Activated T-cell treated with anti-CD3 and anti-CD28 coated beads for 48 hours (primary cell): Measurements from ENCODE around the gene BTBD16.
A peak's percentile ranks its signal among the peaks of the same experiment; 100 is the strongest.

Source experiments
- DNase-seq: peaks from one replicate; pipeline ENCODE4 v3.0.0-alpha.2; 2020; ENCODE audit warnings: low read depth

BTBD16 gene

DNA sequence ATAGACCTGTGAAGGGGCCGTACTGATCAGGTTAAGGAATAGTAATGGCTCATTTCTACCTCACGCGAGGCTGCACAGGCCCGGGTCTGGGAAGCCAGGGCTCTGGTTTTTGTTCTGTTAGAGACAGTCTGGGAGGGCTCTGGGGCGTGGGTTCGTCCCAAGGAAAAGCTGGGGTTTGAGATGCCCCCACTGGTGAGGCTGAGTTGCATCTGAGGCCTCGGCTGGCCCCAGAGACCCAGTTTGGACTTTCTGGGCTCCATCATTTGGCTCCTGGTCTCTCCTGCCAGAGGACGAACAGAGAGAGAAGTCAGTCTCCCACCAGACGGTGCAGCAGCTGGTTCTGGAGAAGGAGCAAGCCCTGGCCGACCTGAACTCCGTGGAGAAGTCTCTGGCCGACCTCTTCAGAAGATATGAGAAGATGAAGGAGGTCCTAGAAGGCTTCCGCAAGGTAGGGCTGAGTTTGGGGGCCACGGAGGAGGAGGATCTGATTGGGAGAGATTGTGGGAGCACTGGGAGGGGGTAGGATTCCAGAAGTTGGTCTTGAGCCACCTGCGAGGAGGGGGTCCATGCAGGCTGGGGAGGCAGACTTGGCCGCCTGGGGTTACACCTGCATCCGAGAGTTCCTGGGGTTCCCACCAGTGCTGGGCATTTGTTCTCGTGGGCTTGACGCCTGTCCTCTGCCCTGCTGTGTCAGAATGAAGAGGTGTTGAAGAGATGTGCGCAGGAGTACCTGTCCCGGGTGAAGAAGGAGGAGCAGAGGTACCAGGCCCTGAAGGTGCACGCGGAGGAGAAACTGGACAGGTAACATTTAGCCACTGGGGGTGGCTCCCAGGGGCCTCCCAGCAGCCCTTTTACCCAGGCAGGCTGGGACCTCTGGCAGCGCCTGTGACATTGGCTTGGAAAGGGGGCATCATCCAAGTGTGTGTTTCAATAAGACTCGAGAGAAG is 22.5 kb upstream of the BTBD16 start:
- DNase-seq, result no peak

DNA sequence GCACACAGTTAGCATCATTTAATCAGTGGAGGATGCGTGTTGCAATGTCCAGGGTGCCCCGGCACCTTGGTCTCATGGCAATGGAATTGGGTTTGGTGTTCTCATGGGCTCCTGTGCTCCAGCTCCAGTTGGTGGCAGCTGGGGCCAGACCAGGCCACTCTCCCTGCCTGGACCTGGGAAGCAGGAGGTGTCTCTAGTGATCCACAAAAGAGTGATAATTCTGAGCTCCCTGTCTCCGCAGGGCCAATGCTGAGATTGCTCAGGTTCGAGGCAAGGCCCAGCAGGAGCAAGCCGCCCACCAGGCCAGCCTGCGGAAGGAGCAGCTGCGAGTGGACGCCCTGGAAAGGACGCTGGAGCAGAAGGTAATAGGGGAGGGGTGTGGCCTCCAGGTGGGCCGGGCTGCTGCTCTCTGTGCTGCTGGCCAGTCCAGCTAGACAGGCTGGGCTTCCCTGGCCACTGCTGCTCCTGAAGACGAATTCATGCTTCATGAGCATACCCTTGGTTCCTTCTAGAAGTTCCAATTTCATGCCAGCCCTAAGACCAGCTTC is 21.7 kb upstream of the BTBD16 start:
- DNase-seq, result no peak

GRCh38 chr10:122249991-122250750 is 20.9 kb upstream of the BTBD16 start:
- no peak for DNase-seq

DNA sequence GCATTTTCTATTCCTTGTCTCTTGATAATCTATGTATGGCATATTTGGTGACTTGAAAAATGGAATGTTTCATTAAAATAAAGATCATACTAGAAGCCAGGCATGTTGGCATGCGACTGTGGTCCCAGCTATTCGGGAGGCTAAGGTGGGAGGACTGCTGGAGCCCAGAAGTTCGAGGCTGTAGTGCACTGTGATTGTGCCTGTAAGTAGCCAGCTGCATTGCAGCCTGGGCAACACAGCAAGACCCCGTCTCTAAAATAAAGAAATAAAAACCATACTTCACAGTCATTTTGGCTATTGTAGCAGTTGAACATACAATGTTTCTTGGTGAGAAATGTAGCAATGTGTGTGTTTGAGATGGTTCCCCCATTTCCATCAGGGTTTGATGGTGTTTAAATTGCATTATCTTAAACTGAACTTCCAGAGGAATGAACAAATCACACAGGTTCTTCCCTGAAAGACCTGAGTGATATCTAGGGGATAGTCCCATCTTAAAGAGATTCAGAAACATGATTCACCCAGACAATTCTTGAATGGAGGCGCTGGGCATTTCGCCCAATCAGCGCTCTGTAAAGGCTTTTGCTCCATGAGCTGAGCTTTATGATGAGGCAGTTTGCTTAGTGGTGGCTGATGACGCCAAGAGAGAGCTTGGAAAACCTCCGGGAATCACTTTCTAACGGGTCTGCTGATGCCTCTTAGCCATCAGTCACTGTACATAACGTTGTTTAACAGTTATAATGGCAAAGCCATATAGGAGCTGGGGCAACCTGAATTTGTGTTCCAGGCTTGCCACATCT is 19.4 kb upstream of the BTBD16 start:
- no peak for DNase-seq

DNA sequence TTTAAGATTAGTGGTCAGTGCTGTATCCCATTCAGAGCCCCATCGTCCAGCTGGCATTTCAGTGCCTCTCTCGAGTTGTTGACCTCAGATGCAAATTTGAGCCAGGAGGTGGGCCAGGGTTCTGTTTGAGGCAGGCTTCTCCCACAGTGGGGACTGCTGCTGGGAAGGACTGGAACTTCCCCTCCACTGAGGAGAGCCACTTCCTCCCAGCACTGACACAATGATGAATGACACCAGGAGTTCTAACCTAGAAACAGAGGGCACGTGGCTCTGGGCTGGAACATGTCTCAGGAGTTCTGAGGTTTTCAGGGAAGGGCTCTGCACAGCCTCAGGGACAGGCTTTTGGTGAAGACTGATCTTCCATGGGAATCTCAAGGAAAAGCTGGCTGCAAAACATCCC is 18.3 kb upstream of the BTBD16 start:
- DNase-seq, result no peak

- no peak for DNase-seq
These were observed 17.5 kb upstream of the BTBD16 start for GRCh38 chr10:122253605-122254004.

- no peak for DNase-seq
These were observed 16.3 kb upstream of the BTBD16 start for GRCh38 chr10:122254831-122255230.

DNA sequence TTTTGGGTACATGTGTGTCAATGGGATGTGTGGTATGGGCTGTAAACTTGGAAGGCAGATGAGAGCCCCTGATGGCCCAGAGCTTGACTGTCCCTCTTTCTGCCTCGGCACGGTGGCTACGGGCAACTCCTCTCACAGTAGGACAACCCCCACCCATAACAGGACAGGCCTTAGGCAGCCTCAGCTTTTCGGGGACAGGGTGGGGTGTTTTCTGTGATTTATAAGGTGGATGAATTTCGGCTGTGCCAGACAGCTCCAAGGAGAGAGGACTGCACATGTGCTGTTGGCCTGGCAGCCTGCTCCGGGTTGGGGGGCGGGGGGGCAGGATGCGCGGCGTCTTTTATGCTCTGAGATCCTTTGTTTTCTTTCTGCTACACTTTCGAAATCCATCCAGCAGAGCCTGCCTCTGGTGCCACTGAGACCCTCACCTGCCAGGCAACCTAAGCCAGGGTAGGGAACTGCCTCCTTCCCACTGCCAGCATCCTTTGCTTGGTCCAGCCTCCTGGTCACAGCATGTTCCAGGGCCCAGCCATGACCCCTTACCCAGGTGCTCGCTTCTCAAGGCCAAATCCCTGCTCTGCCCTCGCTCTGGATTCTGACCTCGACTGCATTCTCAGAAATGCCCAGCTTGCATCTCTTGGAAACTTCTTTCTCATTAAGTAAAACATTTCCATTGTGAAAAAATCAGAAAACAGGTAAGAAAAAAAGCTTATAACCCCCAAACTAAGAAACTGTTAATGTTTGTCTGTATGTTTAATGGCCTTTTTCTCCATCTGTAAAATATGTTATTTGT is 15.4 kb upstream of the BTBD16 start:
- no peak for DNase-seq

DNA sequence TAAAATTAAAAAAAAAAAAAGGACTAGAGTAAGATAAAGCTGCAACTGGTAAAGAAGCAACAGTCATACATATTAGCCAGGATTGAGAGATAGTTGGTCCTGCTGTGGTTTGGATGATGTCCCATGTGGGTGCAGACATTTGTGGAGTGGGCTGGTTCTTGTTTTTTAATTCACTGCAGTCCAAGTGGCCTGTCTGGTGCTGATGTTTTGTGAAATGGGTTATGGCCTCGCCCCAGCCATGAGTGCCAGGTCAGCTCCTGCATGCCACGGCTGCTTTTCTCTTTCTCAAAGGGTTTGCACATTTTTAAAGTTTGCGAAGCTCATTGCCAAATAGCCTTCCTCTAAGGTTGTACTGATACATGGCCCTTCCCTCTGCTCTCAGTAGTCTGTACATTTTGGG is 14.1 kb upstream of the BTBD16 start:
- no peak for DNase-seq

GRCh38 chr10:122258136-122259074 is 12.7 kb upstream of the BTBD16 start:
- no peak for DNase-seq

GRCh38 chr10:122259075-122259466 is 12.0 kb upstream of the BTBD16 start:
- DNase-seq, result no peak

GRCh38 chr10:122261584-122261983 is 9.5 kb upstream of the BTBD16 start:
- DNase-seq, result no peak

DNA sequence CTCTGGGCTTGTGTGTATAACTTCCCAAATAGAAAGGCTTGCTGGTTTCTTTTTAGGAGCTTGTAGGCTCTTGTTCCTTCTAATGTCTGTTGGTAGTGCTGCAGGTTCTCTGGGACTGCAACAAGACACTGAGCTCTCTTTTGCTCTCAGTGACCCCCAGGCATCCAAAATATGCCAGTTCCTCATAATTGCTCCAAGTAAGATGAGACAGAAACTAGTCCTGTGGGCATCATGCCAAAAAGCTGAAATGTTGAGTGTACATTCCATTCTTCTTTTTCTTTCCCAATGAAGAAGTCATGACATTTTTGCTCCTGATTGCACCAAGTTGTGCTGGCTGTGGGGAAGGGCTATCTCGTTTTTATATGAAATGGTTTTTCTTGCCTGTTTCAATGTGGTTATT is 7.1 kb upstream of the BTBD16 start:
- DNase-seq, result no peak

DNA sequence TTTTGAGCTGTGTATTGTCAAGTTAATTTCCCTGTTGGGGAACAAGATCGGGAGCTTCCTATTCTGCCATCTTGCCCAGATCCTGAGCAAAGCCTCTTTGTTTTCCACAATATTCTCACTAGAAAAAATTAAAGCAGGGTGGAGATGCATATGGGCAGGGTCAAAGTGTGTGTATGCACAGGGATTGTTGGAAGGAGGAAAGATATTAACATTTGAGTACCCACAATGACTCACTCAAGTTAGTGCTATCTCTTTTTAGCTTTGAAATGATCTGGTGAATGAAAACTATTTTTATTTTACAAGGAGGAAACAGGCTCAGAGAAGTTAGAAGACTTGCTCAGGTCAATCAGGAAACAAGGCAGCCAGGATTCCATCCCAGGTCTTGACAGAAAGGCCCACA is 6.7 kb upstream of the BTBD16 start:
- no peak for DNase-seq

- no peak for DNase-seq
These were observed 6.2 kb upstream of the BTBD16 start for GRCh38 chr10:122264931-122265330.

- DNase-seq, result no peak
These were observed 5.2 kb upstream of the BTBD16 start for GRCh38 chr10:122265896-122266295.

DNA sequence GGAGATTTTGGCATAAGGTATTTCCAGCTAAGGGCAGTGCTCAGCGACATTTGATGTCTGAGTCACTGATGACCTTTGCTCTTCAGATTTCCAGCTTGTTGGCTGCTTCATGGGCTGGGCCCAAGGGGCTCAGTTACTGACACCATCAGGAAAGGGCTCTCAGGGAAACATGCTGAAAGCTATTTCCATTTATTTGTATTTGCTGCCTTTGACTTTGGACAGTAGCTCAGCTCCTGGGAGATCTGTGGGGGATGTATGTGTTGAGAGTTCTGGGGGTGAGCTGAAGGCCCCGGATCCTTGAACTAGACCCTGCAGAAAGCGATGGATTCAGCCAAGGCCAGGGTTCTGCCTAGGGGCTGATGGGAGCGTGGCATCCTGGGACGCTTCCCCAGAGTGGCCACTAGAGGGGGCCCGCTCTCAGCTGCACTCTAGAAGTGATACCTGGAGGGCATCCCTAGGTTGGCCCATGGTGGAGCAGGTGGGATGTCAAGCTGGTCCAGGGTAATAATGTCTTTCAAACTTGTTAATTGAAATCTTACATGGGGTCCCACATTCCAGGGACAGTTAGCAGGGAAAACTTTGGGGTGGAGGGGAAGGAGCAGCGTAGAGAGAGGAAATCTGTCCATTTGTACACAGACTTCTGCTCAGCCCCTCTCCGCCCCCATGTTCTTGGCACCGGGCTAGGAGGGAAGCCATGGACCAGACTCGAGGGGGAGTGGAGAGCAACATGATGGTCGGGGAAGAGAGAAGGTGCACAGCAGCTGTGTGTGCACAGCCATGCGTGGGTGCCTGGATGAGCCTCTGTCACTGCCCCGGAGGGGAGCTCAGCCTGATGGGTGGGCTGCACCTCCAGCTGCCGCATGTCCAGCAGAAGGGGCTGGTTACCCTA is 3.0 kb upstream of the BTBD16 start:
- peak; percentile 35 for DNase-seq

DNA sequence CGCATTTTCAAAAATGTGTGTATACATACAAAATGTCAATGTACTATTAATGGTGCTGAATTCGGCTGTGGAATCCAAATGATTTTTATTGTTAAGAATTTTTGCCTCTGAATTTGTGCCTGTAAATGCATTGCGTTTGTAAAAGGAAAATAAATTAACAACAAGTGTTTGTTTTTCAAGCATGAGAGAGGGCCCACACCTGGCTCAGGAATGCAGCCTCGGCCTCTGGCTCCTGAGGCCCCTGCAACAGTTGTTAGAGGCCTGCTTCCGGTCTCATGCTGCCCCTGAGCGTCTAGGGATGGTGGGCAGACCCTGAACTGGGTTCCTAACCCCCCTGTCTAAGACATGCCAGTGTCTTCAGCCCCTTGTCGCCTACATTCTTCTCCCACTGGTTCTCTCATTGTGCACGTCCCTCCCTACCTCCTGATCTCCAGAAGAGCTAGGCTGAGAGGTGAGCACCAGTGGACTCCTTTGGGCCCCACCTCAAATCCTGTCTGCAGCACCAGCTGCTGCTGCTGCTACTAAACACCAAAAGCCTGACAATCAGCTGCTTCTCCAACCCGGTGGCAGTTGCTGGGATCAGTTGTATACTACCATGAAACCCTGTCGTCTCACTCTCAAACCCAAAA is 1.9 kb upstream of the BTBD16 start:
- no peak for DNase-seq
